Skeletal muscle tissue (tissue), 4 donors: Measurements from ENCODE around the gene ITGB1BP1. TPM values are rescaled to one million over a fixed set of nuclear protein-coding genes. Genes with fewer than 3 reads are reported as not detected.
A peak's percentile ranks its signal among the peaks of the same experiment; 100 is the strongest.

Source experiments
- H3K27ac ChIP-seq: one replicate; pipeline ENCODE4 v1.7.0; 2013; ENCODE audit warnings: mild to moderate bottlenecking, low read depth, low read length, inconsistent platforms
- H3K27me3 ChIP-seq, 3 donors: one replicate each; pipeline ENCODE4 v1.7.0; 2013; ENCODE audit warnings: low read length in 3 of 3; ENCODE audit not compliant: control insufficient read depth in 3 of 3, insufficient read depth in 3 of 3
- H3K36me3 ChIP-seq, 3 donors: one replicate each; pipeline ENCODE4 v1.7.0; 2013; ENCODE audit warnings: low read length in 3 of 3; ENCODE audit not compliant: control insufficient read depth in 3 of 3, insufficient read depth in 3 of 3
- H3K4me1 ChIP-seq, 3 donors: one replicate each; pipeline ENCODE4 v1.7.0; 2013; ENCODE audit warnings: low read length in 3 of 3, mild to moderate bottlenecking in 3 of 3; ENCODE audit not compliant: control insufficient read depth in 3 of 3, insufficient read depth in 3 of 3
- H3K4me3 ChIP-seq, 3 donors: one replicate each; pipeline ENCODE4 v1.7.0; 2013; ENCODE audit warnings: low read length in 3 of 3
- H3K9ac ChIP-seq, 3 donors: one replicate each; pipeline ENCODE4 v1.7.0; 2013; ENCODE audit warnings: low read length in 3 of 3, mild to moderate bottlenecking in 3 of 3, moderate library complexity in 2 of 3, low read depth in 1 of 3
- H3K9me3 ChIP-seq, 3 donors: one replicate each; pipeline ENCODE4 v1.7.0; 2013; ENCODE audit warnings: low read length in 3 of 3; ENCODE audit not compliant: control insufficient read depth in 3 of 3
- total RNA-seq: library from RNA; depleted of rRNA; stranded (reverse); fragments of >200 nt; gene quantifications from one replicate; pipeline ENCODE4 v1.2.3, GENCODE V29; 2014
- donor health status: Osteomylitis.

ITGB1BP1 gene
- total RNA-seq, 1 donor from 2014 or later, result 37.1 TPM

- Histone ChIP-seq H3K9me3 (no peaks in the 10 kb centered on the region), H3K27ac (no peak overlapping the region), H3K4me1 (peaks cover 4 to 8% (median 5%) of the 10 kb centered on the region in 3 donors), H3K36me3 (peaks cover 12 to 34% (median 18%) of the 10 kb centered on the region in 3 donors), H3K4me3 (no peak overlapping the region), H3K27me3 (no peaks in the 10 kb centered on the region), H3K9ac (no peak overlapping the region)
These were observed 50.3 kb downstream of the ITGB1BP1 start for GRCh38 chr2:9373047-9373446.

GRCh38 chr2:9370746-9371145, 52.6 kb downstream of the ITGB1BP1 start:
- peaks cover 12 to 34% (median 20%) of the 10 kb centered on the region in 3 donors for H3K36me3 ChIP-seq
- no peak overlapping the region for H3K9ac ChIP-seq
- H3K27ac ChIP-seq, result no peak overlapping the region
- no peaks in the 10 kb centered on the region for H3K27me3 ChIP-seq
- H3K4me3 ChIP-seq, result no peak overlapping the region
- H3K9me3 ChIP-seq, result no peaks in the 10 kb centered on the region
- no peaks in the 10 kb centered on the region for H3K4me1 ChIP-seq

- Histone ChIP-seq H3K9me3 (no peaks in the 10 kb centered on the region), H3K27ac (no peak overlapping the region), H3K27me3 (no peaks in the 10 kb centered on the region), H3K9ac (no peak overlapping the region), H3K4me3 (no peak overlapping the region), H3K36me3 (peaks cover 0 to 30% (median 18%) of the 10 kb centered on the region in 3 donors), H3K4me1 (no peaks in the 10 kb centered on the region)
These were observed 57.3 kb downstream of the ITGB1BP1 start for GRCh38 chr2:9366026-9366425.

GRCh38 chr2:9365498-9366019, 57.8 kb downstream of the ITGB1BP1 start:
- H3K9me3 ChIP-seq, result no peaks in the 10 kb centered on the region
- H3K27me3 ChIP-seq, result no peaks in the 10 kb centered on the region
- H3K9ac ChIP-seq, result no peak overlapping the region
- H3K27ac ChIP-seq, result no peak overlapping the region
- H3K4me3 ChIP-seq, result no peak overlapping the region
- H3K4me1 ChIP-seq, result no peaks in the 10 kb centered on the region
- peaks cover 0 to 32% (median 14%) of the 10 kb centered on the region in 3 donors for H3K36me3 ChIP-seq

GRCh38 chr2:9364791-9365497, 58.4 kb downstream of the ITGB1BP1 start:
- Histone ChIP-seq H3K27me3 (no peaks in the 10 kb centered on the region), H3K27ac (no peak overlapping the region), H3K4me3 (no peak overlapping the region), H3K4me1 (no peaks in the 10 kb centered on the region), H3K36me3 (peaks cover 0 to 33% (median 12%) of the 10 kb centered on the region in 3 donors), H3K9ac (peak overlapping the region in 1 of 3 donors; percentile 1), H3K9me3 (no peaks in the 10 kb centered on the region)

GRCh38 chr2:9364373-9364772, 59.0 kb downstream of the ITGB1BP1 start:
- Histone ChIP-seq H3K9ac (no peak overlapping the region), H3K4me1 (no peaks in the 10 kb centered on the region), H3K27me3 (no peaks in the 10 kb centered on the region), H3K4me3 (no peak overlapping the region), H3K27ac (no peak overlapping the region), H3K36me3 (peaks cover under 1 to 38% (median 12%) of the 10 kb centered on the region in 3 donors), H3K9me3 (no peaks in the 10 kb centered on the region)

- Histone ChIP-seq H3K36me3 (peaks cover 9 to 38% (median 10%) of the 10 kb centered on the region in 3 donors), H3K4me1 (no peaks in the 10 kb centered on the region), H3K4me3 (no peak overlapping the region)
These were observed 62.6 kb downstream of the ITGB1BP1 start for GRCh38 chr2:9360701-9361100.

GRCh38 chr2:9360110-9360509, 63.2 kb downstream of the ITGB1BP1 start:
- Histone ChIP-seq H3K36me3 (peaks cover 5 to 35% (median 9%) of the 10 kb centered on the region in 3 donors), H3K4me1 (no peaks in the 10 kb centered on the region)

More at GRCh38 chr2:9360701-9361100, 62.6 kb downstream of the ITGB1BP1 start:
- H3K9ac ChIP-seq, result no peak overlapping the region
- H3K9me3 ChIP-seq, result no peaks in the 10 kb centered on the region
- H3K27ac ChIP-seq, result no peak overlapping the region
- H3K27me3 ChIP-seq, result no peaks in the 10 kb centered on the region

GRCh38 chr2:9359463-9359862, 63.9 kb downstream of the ITGB1BP1 start:
- Histone ChIP-seq H3K36me3 (peaks cover 2 to 34% (median 9%) of the 10 kb centered on the region in 3 donors), H3K4me1 (no peaks in the 10 kb centered on the region), H3K27ac (no peak overlapping the region), H3K9ac (no peak overlapping the region), H3K4me3 (no peak overlapping the region), H3K9me3 (no peaks in the 10 kb centered on the region), H3K27me3 (no peaks in the 10 kb centered on the region)

More at GRCh38 chr2:9360110-9360509, 63.2 kb downstream of the ITGB1BP1 start:
- H3K27ac ChIP-seq, result no peak overlapping the region
- H3K9me3 ChIP-seq, result no peaks in the 10 kb centered on the region
- no peaks in the 10 kb centered on the region for H3K27me3 ChIP-seq
- no peak overlapping the region for H3K4me3 ChIP-seq
- no peak overlapping the region for H3K9ac ChIP-seq

- no peaks in the 10 kb centered on the region for H3K27me3 ChIP-seq
- H3K4me1 ChIP-seq, result no peaks in the 10 kb centered on the region
- H3K9ac ChIP-seq, result no peak overlapping the region
- H3K4me3 ChIP-seq, result no peak overlapping the region
- peaks cover 7 to 34% (median 9%) of the 10 kb centered on the region in 3 donors for H3K36me3 ChIP-seq
- no peaks in the 10 kb centered on the region for H3K9me3 ChIP-seq
- no peak overlapping the region for H3K27ac ChIP-seq
These were observed 64.5 kb downstream of the ITGB1BP1 start for GRCh38 chr2:9358846-9359245.
